ENCODE measurements around the gene NPLOC4.

GRCh38 chr17:81557276-81558114, 79.4 kb downstream of the NPLOC4 start:
- TF ChIP-seq MTF1 (CRISPR knock-in tag; IDR thresholded peaks at IDR 0.05; ENCODE audit: borderline replicate concordance) (no peak), ZNF384 (IDR thresholded peaks at IDR 0.05; ENCODE audit: low read depth, low read length) (no peak)

Measured in K562 (cell line).